GM12801 (cell line): ENCODE results near the gene COL18A1.

Experiments used
- TF ChIP-seq, protein P1 (sequence below): IDR thresholded peaks from one replicate; pipeline ENCODE4 v1.5.1; 2011; ENCODE audit warnings: control low read depth; ENCODE audit not compliant: insufficient read length; ENCODE audit errors: extremely low read depth

COL18A1 gene

GRCh38 chr21:45371655-45372054 is 33.3 kb upstream of the COL18A1 start:
- TF ChIP-seq, protein P1, sequence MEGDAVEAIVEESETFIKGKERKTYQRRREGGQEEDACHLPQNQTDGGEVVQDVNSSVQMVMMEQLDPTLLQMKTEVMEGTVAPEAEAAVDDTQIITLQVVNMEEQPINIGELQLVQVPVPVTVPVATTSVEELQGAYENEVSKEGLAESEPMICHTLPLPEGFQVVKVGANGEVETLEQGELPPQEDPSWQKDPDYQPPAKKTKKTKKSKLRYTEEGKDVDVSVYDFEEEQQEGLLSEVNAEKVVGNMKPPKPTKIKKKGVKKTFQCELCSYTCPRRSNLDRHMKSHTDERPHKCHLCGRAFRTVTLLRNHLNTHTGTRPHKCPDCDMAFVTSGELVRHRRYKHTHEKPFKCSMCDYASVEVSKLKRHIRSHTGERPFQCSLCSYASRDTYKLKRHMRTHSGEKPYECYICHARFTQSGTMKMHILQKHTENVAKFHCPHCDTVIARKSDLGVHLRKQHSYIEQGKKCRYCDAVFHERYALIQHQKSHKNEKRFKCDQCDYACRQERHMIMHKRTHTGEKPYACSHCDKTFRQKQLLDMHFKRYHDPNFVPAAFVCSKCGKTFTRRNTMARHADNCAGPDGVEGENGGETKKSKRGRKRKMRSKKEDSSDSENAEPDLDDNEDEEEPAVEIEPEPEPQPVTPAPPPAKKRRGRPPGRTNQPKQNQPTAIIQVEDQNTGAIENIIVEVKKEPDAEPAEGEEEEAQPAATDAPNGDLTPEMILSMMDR = no peak

GRCh38 chr21:45372732-45373355 is 32.1 kb upstream of the COL18A1 start:
- TF ChIP-seq, protein P1 = no peak

- TF ChIP-seq, protein P1 = no peak
These were observed 30.8 kb upstream of the COL18A1 start for GRCh38 chr21:45373991-45374816.

DNA sequence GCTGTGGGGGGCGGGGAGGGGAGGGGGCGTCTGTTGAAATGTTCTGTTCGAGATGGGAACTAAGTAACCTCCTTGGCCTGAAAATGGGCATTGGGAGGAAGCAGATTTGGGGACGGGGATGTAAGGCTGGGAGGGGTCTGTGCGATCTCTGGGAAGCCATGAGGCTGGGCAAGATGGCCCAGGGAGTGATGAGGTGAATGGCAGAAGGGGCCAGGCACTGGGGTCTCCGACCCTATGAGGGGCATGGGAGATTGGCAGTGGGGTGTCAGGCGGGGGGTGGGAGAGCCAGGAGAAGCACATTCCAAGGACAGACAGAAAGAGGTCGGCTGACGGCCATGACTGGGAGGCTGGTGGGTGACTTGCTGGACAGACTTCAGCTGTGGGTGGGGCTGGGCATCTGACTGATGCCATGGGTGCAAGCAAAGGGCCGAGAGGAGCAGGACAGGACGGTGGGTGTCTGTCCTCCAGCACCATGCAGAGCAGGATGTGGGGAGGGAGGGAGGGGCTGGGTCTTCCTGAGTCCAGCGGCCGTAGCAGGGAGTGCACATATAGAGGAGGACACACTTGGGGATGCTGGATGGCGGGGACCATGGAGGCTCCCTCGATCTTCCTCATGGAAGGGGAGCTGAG is 30.0 kb upstream of the COL18A1 start:
- TF ChIP-seq, protein P1 = no peak

DNA sequence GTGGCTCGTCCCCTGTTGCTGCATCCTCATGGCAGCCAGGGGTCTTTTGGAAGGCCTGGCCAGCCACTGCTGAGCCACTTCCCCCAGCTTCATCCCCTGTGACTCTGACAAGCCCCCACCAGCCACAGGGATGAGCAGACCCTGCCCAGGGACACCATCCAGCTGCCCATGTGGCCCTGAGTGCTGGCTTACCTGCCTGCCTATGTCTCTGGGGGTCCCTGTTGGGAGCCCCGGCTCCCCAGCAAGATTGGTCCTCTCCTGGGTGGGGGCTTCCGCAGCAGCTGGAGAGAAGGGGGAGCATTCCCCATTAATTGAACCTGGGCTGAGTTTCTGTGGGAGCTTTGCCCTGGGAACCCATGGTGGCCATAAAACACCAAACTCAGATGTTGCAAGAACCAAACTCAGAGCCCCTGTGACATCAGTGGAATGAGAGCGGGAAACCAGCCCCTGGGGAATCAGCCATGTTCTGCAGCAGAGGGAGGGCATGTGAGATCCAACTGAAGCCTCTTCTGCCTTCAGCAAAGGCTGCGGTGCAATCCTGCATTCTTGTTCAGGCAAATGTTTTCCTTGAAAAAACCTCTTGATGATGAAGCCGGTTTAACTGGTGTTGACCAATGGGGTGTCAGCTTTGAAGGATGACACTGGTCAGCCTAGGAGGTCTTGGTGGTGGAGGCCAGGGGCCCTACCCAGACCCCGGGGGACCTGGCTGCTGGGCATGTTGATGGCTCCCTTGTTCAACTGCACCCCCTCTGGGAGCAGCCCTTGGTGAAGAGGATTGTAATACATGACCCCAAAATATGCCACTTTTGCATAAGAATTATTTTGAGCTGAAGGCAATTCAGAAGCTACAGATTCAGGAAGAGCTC is 28.3 kb upstream of the COL18A1 start:
- TF ChIP-seq, protein P1 = no peak

GRCh38 chr21:45377325-45377709 is 27.6 kb upstream of the COL18A1 start:
- TF ChIP-seq, protein P1 = no peak

DNA sequence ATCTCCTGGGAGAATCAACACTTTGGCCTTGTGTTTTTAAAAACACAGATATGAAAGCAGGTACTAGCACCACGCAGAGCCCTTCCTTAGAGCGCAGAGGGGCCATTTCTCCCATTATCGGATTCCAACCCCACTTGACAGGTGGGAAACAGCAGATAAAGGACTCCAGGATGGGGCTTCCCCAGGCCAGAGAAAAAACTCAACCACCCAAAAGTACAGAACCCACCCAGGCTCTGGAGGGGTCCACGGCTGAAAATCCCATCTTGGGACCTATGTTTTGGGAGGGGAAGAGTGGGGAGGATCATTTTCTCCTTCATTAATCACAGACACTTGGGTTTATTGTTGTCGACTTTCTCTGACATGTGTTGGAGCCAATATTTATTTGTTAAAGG is 27.1 kb upstream of the COL18A1 start:
- TF ChIP-seq, protein P1 = no peak
